NCI-H510A (cell line): Measurements from ENCODE around the gene WBP11.
A peak's percentile ranks its signal among the peaks of the same experiment; 100 is the strongest.

Source experiments
- DNase-seq: peaks from one replicate; lab custom pipeline; 2025; lab: John Stamatoyannopoulos, UW

The WBP11 gene

GRCh38 chr12:14803011-14803829, at the start of gene WBP11, which contains the start of gene C12orf60:
TSS of gene WBP11 (minus strand) at chr12:14803478. CDS start at chr12:14801383, 2,095 bp downstream.
TSS of gene C12orf60 (plus strand) at chr12:14803670. CDS start at chr12:14822936, 19,266 bp downstream.
- DNase-seq = peak; percentile 97

DNA sequence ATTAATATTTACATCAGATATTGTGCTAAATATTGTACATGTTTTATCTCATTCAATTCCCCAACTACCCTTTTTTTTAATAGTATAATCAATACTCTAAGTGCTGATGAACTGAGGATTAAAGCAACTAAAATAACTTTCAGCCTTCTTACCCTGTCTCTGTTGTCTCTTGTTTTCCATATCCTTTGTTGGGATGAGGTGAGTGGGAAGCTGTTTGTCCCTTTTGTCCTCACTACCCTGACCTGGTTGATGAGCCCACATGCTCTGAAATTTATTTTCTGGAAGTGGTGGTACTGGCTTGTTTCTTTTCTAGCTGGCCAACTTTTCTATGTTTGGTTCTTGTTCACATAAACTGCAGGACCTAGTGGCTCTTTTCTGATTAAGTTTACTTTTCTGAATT, 49.6 kb upstream of the WBP11 start:
- no peak for DNase-seq

- no peak for DNase-seq
Observed at GRCh38 chr12:14850929-14851663, 47.8 kb upstream of the WBP11 start.

DNA sequence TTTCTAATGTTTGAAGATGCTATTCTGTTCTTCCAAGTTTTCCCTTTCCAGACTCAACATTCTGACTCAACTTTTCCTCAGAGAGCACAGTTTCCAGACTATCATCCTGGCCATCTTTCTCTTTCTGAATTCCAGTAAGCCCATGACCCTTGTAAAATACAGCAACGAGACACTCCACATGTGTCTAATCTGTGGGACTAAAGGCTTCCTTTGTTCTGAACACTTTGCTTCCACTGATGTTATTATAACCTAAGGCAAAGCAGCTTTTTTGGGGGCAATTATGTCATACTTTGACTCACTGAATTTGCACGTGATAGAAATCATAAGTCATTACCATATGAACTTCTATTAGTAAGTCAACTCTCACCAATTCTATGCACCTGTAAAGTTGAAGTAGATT, 46.4 kb upstream of the WBP11 start:
- no peak for DNase-seq

DNA sequence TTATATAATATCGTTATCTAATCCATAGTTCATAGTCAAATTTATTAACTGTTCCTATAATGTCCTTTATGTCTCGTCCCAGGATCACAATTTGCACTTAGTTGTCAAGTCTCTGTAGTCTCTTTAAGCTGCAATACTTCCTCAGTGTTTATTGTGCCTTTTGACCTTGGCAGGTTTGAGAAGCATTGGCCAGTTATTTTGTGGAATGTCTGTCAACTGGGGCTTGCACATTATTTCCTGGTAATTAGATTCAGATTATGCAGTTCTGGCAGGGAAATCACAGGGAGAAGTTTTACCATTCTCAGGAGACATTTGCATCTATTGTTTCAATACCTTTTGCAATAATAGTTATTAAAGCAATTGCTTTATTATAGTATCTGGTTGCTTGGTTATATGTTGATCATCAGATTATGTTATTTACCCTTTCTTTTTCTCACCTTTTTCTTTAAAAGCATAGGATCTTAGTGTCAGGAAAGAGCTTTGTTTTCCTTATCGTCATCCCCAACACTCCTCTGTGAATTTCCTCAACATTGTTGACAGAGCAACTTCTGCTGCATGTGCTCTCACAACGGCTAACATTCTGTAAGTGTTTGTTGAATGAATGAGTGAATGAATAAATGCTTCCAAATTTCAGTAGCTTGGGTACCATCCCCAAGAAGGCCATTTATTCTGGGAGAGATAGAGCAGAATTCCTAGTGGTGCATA, 43.8 kb upstream of the WBP11 start:
- DNase-seq = no peak

GRCh38 chr12:14846042-14846587, 42.8 kb upstream of the WBP11 start:
- no peak for DNase-seq

GRCh38 chr12:14845350-14845750, 42.1 kb upstream of the WBP11 start:
- no peak for DNase-seq

DNA sequence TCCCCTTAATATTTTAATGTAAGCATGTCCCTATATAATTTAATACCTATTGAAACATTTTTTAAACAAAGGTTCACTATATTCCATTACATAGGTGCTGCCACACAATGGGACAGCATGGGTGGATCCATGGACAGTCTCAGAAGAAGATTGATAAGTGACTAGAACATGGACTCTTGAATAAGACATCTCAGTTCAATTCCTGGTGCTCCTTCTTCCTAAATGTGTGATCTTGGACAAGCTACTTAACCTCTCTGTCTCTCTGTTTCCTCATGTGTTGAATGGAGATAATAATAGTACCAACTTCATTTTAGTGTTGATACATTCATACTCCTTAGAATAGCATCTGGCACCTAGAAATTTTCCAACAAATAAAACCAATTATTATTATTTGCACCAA, 41.1 kb upstream of the WBP11 start:
- no peak for DNase-seq

GRCh38 chr12:14843425-14843887, 40.2 kb upstream of the WBP11 start, which contains the start of gene ART4:
TSS of gene ART4 (minus strand) at chr12:14843526. CDS start at chr12:14843113, 413 bp downstream.
- no peak for DNase-seq

- DNase-seq = no peak
Observed at GRCh38 chr12:14842315-14842714, 39.0 kb upstream of the WBP11 start.

GRCh38 chr12:14841761-14842160, 38.5 kb upstream of the WBP11 start:
- DNase-seq = no peak

- DNase-seq = no peak
Observed at GRCh38 chr12:14840616-14841015, 37.3 kb upstream of the WBP11 start.

DNA sequence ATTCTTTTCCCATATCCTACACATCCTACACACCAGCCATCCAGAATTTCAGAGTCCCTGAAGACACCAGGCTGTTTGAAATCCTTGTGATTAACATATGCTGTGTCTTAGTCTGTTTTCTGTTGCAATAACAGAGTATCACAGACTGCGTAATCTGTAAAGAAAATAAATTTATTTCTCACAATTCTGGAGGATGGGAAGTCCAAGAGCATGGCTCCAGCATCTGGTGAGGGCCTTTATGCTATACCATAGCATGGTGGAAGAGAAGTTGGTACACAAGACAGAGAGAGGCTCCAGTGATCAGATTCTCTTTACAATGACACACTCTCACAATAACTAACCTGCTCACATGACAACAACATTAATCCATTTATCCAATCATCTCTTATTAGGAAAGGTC, 36.0 kb upstream of the WBP11 start:
- DNase-seq = no peak

DNA sequence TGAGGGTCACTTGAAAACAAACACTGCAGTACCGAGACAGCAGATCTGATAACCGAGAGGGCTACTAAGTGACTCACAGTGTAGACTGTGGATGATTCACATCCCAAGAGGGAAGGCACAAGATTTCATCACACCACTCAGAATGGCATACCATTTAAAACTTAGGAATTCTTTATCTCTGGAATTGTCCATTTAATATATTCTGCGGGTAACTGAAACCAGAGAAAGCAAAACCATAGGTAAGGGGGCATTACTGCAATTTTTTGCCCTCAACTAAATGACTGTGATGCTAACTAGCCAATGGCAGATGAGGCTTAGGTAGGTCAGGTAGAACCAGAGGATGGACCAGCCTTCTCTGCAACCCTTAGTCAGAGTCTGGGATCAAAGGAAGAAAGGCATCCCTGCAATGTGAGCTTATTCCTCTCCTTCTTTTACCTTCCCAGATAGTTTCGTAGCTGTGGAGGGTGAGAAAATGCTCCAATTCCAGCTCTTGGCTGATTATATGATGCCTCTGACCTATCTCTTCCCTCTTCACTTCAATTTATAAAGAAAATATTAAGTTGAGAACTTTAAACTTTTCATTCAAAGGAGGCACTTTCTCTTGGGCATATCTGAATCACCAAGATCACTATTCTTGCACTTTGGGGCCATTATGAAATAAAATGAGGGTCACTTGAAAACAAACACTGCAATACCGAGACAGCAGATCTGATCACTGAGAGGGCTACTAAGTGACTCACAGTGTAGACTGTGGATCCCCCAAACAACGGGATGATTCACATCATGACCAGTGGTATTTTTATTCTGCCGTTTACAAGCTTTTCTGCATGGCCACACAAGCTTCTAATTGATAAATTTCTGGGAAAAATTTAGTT, 33.3 kb upstream of the WBP11 start:
- DNase-seq = no peak

GRCh38 chr12:14834509-14834908, 31.2 kb upstream of the WBP11 start:
- DNase-seq = no peak

DNA sequence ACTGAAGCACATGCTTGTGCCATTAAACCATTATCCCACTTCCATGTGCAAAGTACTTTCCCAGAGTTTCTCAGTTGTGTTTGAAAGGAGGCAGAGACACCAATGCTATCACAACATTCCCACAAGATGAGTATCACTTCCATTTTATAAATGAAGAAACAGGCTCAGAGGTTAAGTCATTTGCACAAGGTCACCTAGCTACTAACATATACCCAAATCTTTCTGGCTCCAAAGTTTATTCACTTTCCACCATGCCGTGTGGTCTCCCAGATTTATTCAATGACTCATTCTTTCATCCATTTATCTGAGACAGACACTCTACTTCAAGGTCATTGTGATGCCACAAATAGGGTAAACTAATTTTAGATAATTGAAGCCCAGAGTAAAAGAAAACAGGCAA, 30.7 kb upstream of the WBP11 start:
- DNase-seq = no peak

DNA sequence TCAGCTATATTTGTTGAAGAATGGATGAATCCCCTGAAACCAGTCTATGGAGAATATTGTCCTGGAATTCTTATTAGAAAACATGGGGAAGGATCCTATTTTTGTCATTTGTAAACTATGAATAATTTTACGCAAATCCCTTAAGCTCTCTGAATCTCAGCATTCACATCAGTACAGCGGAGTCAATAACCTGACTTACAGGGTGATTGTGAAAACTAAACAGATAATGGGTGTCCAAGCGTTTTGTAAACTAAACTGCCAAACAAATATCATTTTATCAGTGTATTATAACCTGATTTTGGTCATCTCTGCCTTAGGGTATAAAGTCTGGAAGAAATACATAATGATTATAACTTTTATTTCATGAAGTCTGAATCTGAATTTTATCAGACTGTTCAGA, 30.1 kb upstream of the WBP11 start:
- no peak for DNase-seq

DNA sequence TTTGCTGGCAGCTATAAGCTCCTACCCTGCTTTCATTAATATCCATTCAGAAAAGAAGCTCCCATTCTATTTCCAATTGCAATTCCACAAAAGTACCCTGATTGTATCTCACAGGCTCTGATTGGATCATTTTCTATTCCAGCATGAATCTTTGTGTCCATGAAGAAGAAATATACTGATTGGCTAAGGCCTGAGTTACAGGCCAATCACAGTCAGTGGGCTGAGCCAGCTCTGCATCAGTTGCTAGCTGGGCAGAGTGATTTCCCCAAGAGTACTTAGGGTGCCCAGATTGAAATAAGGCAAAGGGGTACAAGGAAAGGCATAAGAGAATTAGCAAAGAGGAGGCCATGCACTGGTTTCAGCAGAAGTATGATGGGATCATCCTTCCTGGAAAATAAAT, 25.6 kb upstream of the WBP11 start:
- DNase-seq = no peak

GRCh38 chr12:14827043-14827442, 23.8 kb upstream of the WBP11 start:
- DNase-seq = no peak

DNA sequence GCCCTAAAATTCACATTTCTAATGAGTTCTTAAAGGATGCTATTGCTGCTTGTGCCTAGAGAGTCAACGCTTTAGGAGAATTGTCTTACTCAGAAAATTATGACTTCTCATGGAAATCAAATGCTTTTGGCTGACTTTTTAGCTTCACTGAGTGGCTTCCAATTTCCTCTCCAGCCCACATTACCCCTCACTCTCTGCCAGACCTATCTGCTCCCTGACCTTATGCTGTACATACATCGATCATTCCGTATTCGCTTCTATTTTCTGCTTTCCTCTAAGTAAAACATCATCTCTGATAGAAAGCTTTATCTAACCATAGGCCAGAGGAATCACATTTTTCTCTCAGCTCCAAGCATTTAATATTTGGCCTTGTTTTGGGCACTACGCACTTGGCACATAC, 23.2 kb upstream of the WBP11 start:
- no peak for DNase-seq

GRCh38 chr12:14825256-14825655, 22.0 kb upstream of the WBP11 start:
- no peak for DNase-seq
